ENCODE results near the gene FN3K.
A peak's percentile ranks its signal among the peaks of the same experiment; 100 is the strongest.

The FN3K gene

DNA sequence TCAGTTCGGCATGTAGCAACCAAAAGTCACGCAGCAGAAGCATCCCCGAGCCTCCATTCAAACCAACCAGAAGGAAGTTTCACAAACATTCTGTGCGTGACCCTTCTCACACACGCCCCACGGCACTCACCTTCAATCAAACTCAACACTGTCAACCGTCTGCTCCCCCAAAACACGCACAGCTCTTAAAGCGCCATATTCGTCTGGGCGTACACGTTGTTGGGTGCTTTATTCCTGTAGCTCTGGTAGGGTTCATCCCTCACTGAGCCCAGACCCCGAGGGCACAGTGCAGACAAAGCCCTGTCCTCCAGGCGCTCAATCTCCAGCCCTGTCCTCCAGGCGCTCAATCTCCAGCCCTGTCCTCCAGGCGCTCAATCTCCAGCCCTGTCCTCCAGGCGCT is 39.2 kb upstream of the FN3K start:
- no peaks in the 10 kb centered on the region for H3K27me3 ChIP-seq (ENCODE audit: control insufficient read depth, insufficient read depth, low read length)
- no peak overlapping the region for H3K4me2 ChIP-seq (ENCODE audit: low read length)
- peaks cover 14% of the 10 kb centered on the region for H3K4me1 ChIP-seq (ENCODE audit: control insufficient read depth, insufficient read depth, low read length)
- no peaks in the 10 kb centered on the region for H3K9me3 ChIP-seq (replicated peaks; ENCODE audit: low read length)
- H3K36me3 ChIP-seq (ENCODE audit: insufficient read depth, low read length), result no peaks in the 10 kb centered on the region
- H3K9ac ChIP-seq (ENCODE audit: low read depth, low read length), result no peak overlapping the region
- H3K4me3 ChIP-seq (ENCODE audit: low read length), result no peak overlapping the region

DNA sequence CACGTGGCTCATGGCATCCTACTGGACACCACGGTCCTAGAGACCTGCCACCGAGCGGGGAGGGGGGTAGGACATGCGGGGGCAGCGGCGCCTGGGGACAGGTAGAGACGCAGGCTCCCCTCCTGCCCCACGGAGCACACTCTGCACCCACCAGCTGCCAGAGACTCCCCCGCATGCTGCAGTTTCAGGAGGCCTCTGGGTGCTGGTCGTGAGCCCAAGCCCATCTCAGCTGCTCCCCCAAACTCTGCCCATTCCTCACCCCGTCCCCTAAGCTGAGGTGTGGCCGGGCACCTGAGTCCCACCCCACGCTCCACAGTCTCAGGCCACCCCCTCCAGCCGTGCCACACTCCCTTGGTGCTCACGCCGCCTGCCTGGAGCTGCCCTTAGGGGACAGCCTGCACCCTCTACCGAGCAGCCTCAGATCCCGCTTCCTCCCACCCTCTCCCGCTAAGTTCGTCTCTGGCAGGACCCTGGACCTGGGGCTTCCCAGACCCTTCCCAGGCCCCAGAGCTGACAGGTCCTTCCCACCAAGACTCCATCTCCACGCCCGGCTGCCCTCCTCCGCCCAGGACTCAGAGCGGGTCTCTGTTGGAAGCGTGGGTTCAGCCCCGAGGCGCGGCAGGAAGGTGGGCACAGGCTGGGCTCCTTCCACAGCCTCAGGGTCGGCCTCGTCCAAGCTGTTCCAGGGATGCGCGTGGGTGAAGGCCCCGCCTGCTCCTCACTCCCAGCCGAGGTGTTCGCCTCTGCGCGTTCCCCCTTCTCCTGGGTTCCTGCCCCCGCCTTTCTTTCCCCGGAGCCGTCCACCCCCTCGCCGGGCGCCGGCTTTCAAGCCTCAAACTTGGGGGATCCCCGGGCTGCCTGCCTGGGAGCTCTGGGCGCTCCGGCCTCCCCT is 38.3 kb upstream of the FN3K start:
- Histone ChIP-seq H3K27me3 (ENCODE audit: control insufficient read depth, insufficient read depth, low read length) (no peaks in the 10 kb centered on the region), H3K4me3 (ENCODE audit: low read length) (peak overlapping the region; percentile 88), H3K36me3 (ENCODE audit: insufficient read depth, low read length) (no peaks in the 10 kb centered on the region), H3K4me1 (ENCODE audit: control insufficient read depth, insufficient read depth, low read length) (peaks cover 14% of the 10 kb centered on the region), H3K4me2 (ENCODE audit: low read length) (peak overlapping the region; percentile 94), H3K9me3 (replicated peaks; ENCODE audit: low read length) (no peaks in the 10 kb centered on the region), H3K9ac (ENCODE audit: low read depth, low read length) (peak overlapping the region; percentile 56)

DNA sequence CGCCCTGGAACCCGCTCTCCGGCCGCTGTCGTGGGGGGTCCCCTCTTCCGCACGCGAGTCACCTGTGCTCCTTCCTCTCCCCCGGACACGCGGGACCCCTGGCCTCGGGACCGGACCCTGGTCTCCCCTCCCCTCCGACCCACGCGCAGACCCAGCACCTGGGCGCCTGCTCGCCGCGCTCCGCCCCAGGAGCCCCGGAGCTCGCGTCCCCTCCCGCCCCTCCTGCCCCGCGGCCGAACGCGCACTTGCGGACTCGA is 37.7 kb upstream of the FN3K start:
- Histone ChIP-seq H3K4me3 (ENCODE audit: low read length) (peak overlapping the region; percentile 88), H3K4me1 (ENCODE audit: control insufficient read depth, insufficient read depth, low read length) (peaks cover 14% of the 10 kb centered on the region), H3K27me3 (ENCODE audit: control insufficient read depth, insufficient read depth, low read length) (no peaks in the 10 kb centered on the region), H3K36me3 (ENCODE audit: insufficient read depth, low read length) (no peaks in the 10 kb centered on the region), H3K4me2 (ENCODE audit: low read length) (peak overlapping the region; percentile 94), H3K9ac (ENCODE audit: low read depth, low read length) (peak overlapping the region; percentile 56), H3K9me3 (replicated peaks; ENCODE audit: low read length) (no peaks in the 10 kb centered on the region)

GRCh38 chr17:82698065-82698973 is 37.1 kb upstream of the FN3K start, which contains the start of gene RAB40B:
TSS of gene RAB40B (minus strand) at chr17:82698698. CDS start at chr17:82698596, 102 bp downstream.
- peak within 1 kb of the TSS; percentile 88 for H3K4me3 ChIP-seq (ENCODE audit: low read length)
- H3K36me3 ChIP-seq (ENCODE audit: insufficient read depth, low read length), result no peaks in the 10 kb centered on the region
- H3K27me3 ChIP-seq (ENCODE audit: control insufficient read depth, insufficient read depth, low read length), result no peaks in the 10 kb centered on the region
- H3K4me2 ChIP-seq (ENCODE audit: low read length), result peak within 1 kb of the TSS; percentile 99
- H3K4me1 ChIP-seq (ENCODE audit: control insufficient read depth, insufficient read depth, low read length), result peaks cover 14% of the 10 kb centered on the region
- H3K9me3 ChIP-seq (replicated peaks; ENCODE audit: low read length), result no peaks in the 10 kb centered on the region
- peak within 1 kb of the TSS; percentile 68 for H3K9ac ChIP-seq (ENCODE audit: low read depth, low read length)

- H3K4me2 ChIP-seq (ENCODE audit: low read length), result peak overlapping the region; percentile 99
- peaks cover 14% of the 10 kb centered on the region for H3K4me1 ChIP-seq (ENCODE audit: control insufficient read depth, insufficient read depth, low read length)
- no peaks in the 10 kb centered on the region for H3K36me3 ChIP-seq (ENCODE audit: insufficient read depth, low read length)
- peak overlapping the region; percentile 68 for H3K9ac ChIP-seq (ENCODE audit: low read depth, low read length)
- H3K9me3 ChIP-seq (replicated peaks; ENCODE audit: low read length), result no peaks in the 10 kb centered on the region
- H3K27me3 ChIP-seq (ENCODE audit: control insufficient read depth, insufficient read depth, low read length), result no peaks in the 10 kb centered on the region
- peak overlapping the region; percentile 88 for H3K4me3 ChIP-seq (ENCODE audit: low read length)
These were observed 36.4 kb upstream of the FN3K start for GRCh38 chr17:82698974-82699442.

GRCh38 chr17:82699551-82699950 is 35.9 kb upstream of the FN3K start:
- no peaks in the 10 kb centered on the region for H3K9me3 ChIP-seq (replicated peaks; ENCODE audit: low read length)
- no peaks in the 10 kb centered on the region for H3K36me3 ChIP-seq (ENCODE audit: insufficient read depth, low read length)
- peak overlapping the region; percentile 88 for H3K4me3 ChIP-seq (ENCODE audit: low read length)
- H3K4me1 ChIP-seq (ENCODE audit: control insufficient read depth, insufficient read depth, low read length), result peaks cover 14% of the 10 kb centered on the region
- no peak overlapping the region for H3K9ac ChIP-seq (ENCODE audit: low read depth, low read length)
- peak overlapping the region; percentile 99 for H3K4me2 ChIP-seq (ENCODE audit: low read length)
- H3K27me3 ChIP-seq (ENCODE audit: control insufficient read depth, insufficient read depth, low read length), result no peaks in the 10 kb centered on the region

DNA sequence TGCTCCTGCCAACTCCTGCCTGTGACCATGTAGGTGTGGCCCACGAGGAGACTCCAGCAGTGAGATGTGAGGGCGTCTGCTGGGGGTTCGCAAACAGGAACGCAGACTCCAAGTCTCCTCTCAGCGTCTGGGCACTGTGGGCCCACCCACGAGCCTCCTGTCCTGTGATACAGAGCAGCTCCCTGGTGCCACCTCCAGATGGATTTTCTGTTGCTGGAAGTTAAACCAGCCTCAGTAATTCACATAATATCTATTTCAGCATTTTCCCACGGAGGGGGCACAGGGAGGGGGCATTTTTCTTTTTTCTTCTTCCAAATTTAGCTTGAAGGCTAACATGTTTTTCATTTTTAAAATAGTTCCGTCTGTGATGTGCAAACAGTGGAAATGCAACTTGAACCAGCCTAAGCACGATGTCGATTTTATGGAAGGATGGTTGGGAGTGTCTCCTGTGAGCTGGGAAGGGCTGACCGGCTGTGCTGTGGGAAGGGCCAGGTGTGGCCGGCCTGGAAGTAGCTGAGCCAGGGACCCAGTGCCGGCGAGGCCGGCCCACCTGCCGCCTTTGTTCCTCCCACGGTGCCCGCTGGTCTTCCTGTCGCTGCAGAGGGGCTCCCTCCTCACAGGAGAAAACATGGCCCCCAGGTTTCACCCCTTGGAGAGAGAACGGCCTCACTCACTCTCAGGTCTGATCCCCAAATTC is 33.0 kb upstream of the FN3K start:
- no peak overlapping the region for H3K4me3 ChIP-seq (ENCODE audit: low read length)
- H3K36me3 ChIP-seq (ENCODE audit: insufficient read depth, low read length), result no peaks in the 10 kb centered on the region
- H3K27me3 ChIP-seq (ENCODE audit: control insufficient read depth, insufficient read depth, low read length), result no peaks in the 10 kb centered on the region
- peaks cover 10% of the 10 kb centered on the region for H3K4me1 ChIP-seq (ENCODE audit: control insufficient read depth, insufficient read depth, low read length)
- H3K4me2 ChIP-seq (ENCODE audit: low read length), result no peak overlapping the region
- no peaks in the 10 kb centered on the region for H3K9me3 ChIP-seq (replicated peaks; ENCODE audit: low read length)
- no peak overlapping the region for H3K9ac ChIP-seq (ENCODE audit: low read depth, low read length)

GRCh38 chr17:82703036-82703745 is 32.2 kb upstream of the FN3K start:
- Histone ChIP-seq H3K9me3 (replicated peaks; ENCODE audit: low read length) (no peaks in the 10 kb centered on the region), H3K36me3 (ENCODE audit: insufficient read depth, low read length) (no peaks in the 10 kb centered on the region), H3K4me3 (ENCODE audit: low read length) (no peak overlapping the region), H3K27me3 (ENCODE audit: control insufficient read depth, insufficient read depth, low read length) (no peaks in the 10 kb centered on the region), H3K9ac (ENCODE audit: low read depth, low read length) (no peak overlapping the region), H3K4me2 (ENCODE audit: low read length) (no peak overlapping the region), H3K4me1 (ENCODE audit: control insufficient read depth, insufficient read depth, low read length) (peaks cover 11% of the 10 kb centered on the region)

DNA sequence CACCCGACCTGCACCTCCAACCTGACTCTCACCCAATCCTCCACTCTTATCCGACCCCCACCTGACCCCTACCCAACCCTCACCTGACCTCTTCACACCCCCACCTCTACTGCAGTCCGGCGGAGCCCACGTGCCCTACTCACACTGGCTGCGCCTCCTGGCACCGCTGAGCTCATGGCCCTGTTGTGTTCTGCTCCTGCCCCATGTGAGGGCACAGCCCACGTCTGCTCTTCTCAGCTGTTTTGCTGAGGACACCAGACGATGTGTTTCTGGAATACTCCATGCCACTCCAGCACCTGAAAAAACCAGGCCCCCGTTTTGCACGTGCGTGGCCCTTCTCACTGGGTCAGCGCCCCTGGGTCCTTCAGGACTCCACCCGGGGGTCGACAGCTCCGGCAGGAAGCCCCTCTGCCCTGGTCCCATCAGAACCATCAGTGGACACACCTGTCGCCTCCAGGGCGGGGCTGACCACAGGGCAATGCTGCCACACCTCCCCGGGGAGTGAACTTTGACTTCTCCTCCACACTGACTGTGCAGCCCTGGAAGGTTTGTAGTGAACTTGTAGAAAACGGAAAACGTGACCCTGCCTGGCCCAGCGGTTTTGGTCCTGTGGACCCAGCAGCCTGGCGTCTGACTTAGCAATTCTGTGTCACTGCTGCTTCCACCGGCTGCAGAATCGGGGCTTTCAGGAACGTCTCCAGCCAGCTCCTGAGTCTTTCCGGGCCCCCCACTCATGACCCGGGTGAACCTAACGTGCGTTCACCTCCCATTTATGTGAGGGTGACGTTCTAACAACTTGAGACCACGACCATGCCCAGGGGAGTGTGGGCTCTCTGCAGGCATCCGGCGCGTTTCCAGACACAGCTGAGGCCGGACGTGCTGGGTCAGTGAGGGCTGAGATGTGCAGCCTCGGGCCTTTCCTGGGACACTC is 31.2 kb upstream of the FN3K start:
- Histone ChIP-seq H3K9me3 (replicated peaks; ENCODE audit: low read length) (no peaks in the 10 kb centered on the region), H3K4me1 (ENCODE audit: control insufficient read depth, insufficient read depth, low read length) (peaks cover 8% of the 10 kb centered on the region), H3K4me3 (ENCODE audit: low read length) (no peak overlapping the region), H3K4me2 (ENCODE audit: low read length) (no peak overlapping the region), H3K9ac (ENCODE audit: low read depth, low read length) (no peak overlapping the region), H3K36me3 (ENCODE audit: insufficient read depth, low read length) (no peaks in the 10 kb centered on the region), H3K27me3 (ENCODE audit: control insufficient read depth, insufficient read depth, low read length) (no peaks in the 10 kb centered on the region)

DNA sequence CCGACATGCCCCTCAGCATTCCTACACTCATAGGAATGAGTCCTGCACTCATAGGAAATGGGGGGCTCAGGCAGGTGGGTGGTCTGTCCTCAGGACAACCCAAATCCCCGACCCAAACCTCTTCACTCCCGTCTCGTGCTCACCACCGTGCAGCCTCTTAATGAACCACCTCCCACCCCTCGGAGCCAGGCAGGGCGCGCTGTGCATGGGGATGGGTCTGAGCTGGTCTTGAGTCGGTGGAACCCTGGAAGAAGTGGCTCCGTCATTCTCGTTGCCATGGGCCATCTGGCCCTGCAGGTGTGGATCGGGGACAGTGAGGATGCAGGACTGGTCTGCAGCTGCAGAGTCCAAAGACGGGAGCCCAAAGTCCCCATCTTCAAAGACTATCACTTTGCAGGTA is 30.5 kb upstream of the FN3K start:
- Histone ChIP-seq H3K4me3 (ENCODE audit: low read length) (no peak overlapping the region), H3K27me3 (ENCODE audit: control insufficient read depth, insufficient read depth, low read length) (no peaks in the 10 kb centered on the region), H3K9ac (ENCODE audit: low read depth, low read length) (no peak overlapping the region), H3K9me3 (replicated peaks; ENCODE audit: low read length) (no peaks in the 10 kb centered on the region), H3K4me1 (ENCODE audit: control insufficient read depth, insufficient read depth, low read length) (peaks cover 5% of the 10 kb centered on the region), H3K36me3 (ENCODE audit: insufficient read depth, low read length) (no peaks in the 10 kb centered on the region), H3K4me2 (ENCODE audit: low read length) (no peak overlapping the region)

Measured in skeletal muscle satellite cell (primary cell).